Measurements from ENCODE around the gene CACNA2D1. TPM values are rescaled to one million over a fixed set of nuclear protein-coding genes. Genes with fewer than 3 reads are reported as not detected.

CACNA2D1 gene
- total RNA-seq, 4 donors from 2014 or later = 0.30 to 12.8 (median 2.4) TPM

DNA sequence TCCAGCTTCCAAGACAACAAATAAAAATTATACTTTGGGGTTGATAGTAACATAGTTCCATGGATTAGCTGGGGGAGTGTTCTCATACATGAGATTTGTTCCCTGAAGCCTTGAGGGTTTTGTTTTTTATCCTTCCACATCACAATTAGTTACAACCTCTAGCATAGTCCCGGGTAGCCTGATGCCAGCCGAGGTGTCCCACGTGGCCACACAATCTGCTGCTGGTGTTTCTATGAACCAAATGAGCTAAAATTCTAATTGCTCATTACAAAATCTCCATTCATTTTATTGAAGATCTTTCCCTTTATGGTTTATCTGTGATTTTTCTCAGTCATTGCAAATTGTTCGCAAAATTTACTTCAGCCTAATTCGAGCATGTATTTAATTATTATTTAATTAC, 84.7 kb downstream of the CACNA2D1 start:
- H3K27me3 ChIP-seq = no peaks in the 10 kb centered on the region
- no peak for DNase-seq
- no peak overlapping the region for H3K4me3 ChIP-seq
- intact Hi-C loops (cut with DNase I) = no loop called here
- TF ChIP-seq POLR2A (IDR thresholded peaks at IDR 0.05) = no peak
- TF ChIP-seq, protein P1, sequence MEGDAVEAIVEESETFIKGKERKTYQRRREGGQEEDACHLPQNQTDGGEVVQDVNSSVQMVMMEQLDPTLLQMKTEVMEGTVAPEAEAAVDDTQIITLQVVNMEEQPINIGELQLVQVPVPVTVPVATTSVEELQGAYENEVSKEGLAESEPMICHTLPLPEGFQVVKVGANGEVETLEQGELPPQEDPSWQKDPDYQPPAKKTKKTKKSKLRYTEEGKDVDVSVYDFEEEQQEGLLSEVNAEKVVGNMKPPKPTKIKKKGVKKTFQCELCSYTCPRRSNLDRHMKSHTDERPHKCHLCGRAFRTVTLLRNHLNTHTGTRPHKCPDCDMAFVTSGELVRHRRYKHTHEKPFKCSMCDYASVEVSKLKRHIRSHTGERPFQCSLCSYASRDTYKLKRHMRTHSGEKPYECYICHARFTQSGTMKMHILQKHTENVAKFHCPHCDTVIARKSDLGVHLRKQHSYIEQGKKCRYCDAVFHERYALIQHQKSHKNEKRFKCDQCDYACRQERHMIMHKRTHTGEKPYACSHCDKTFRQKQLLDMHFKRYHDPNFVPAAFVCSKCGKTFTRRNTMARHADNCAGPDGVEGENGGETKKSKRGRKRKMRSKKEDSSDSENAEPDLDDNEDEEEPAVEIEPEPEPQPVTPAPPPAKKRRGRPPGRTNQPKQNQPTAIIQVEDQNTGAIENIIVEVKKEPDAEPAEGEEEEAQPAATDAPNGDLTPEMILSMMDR (IDR thresholded peaks at IDR 0.05) = no peak
- H3K4me1 ChIP-seq = no peaks in the 10 kb centered on the region
- no peaks in the 10 kb centered on the region for H3K9me3 ChIP-seq
- H3K36me3 ChIP-seq = no peaks in the 10 kb centered on the region
- 88% methylated on average over 5 of the region's 5 CpGs for WGBS, 2 donors
- H3K27ac ChIP-seq = no peak overlapping the region

DNA sequence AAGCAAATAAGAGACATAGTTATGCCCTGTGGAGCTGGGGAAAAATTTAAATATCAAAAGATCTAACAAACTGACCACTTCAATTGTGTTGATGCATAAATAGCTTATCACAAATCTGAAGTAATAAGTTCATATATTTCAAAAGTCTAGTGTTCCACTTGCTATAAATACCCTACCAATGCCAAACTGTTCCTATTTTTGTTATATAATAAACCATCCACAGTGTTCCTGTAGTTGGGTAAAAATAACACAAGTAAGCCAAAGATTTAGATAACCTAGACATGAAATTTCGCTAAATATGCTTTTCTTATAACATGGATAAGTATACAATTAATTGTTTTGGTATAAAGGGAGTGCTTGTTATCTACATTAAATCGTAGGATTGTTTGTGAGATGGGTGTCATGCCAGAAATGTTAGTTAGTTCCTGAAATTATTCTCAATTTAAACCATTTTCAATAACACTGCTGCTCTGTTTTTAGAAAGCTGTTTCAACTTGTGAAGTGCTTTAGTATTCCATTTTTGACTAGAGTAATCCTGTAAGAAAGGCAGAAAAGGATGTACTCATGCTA, 85.5 kb downstream of the CACNA2D1 start:
- intact Hi-C loops (cut with DNase I) = no loop called here
- no peak for DNase-seq
- no peaks in the 10 kb centered on the region for H3K36me3 ChIP-seq
- no peaks in the 10 kb centered on the region for H3K4me1 ChIP-seq
- H3K27me3 ChIP-seq = no peaks in the 10 kb centered on the region
- WGBS, 2 donors = 57 to 71% methylated on average over 2 of the region's 2 CpGs
- TF ChIP-seq, protein P1 (IDR thresholded peaks at IDR 0.05) = no peak
- no peak for TF ChIP-seq POLR2A (IDR thresholded peaks at IDR 0.05)
- no peaks in the 10 kb centered on the region for H3K9me3 ChIP-seq
- no peak overlapping the region for H3K27ac ChIP-seq
- no peak overlapping the region for H3K4me3 ChIP-seq

DNA sequence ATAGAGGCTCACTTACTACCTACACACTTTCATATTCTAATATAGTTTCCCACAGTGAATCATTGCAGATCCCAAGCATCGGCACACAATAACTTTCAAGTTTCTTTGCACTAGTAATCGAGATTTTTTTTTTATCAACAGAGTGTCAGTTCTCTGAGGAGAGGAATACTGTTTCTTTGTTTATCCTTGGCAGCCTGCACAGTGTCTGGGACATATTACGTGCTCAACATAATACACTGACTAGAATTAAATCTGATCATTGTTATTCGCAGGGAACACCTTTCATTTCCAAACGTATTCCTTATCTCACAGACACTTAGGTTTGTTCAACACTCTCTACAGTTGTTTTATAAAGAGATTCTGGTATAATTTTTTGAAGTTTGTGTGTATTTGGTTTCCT, 95.3 kb downstream of the CACNA2D1 start:
- Histone ChIP-seq H3K4me3 (no peak overlapping the region), H3K9me3 (no peaks in the 10 kb centered on the region), H3K27ac (no peak overlapping the region), H3K27me3 (no peaks in the 10 kb centered on the region), H3K36me3 (no peaks in the 10 kb centered on the region), H3K4me1 (no peaks in the 10 kb centered on the region)
- no peak for DNase-seq
- WGBS, 2 donors = 55 to 64% methylated on average over 5 of the region's 5 CpGs
- no peak for TF ChIP-seq POLR2A (IDR thresholded peaks at IDR 0.05)
- TF ChIP-seq, protein P1 (IDR thresholded peaks at IDR 0.05) = no peak
- intact Hi-C loops (cut with DNase I) = no loop called here

DNA sequence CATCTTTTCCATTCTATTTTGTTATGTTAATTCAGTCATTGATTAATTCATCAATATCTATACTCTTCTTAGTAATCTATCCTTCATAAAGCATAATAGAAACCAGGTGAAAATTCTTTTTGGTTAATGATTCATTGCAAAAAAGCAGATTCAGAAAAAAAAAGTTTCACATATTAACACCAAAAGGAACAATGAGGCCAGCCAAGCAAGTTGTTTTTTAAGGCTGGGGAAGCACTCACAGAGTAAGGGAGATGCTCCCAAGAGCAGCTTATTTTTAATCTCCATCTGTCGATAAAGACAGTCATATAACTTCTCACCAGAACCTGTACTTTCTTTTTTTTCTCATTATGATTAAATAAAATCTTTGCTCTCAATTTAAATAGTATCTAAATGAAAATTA, 95.8 kb downstream of the CACNA2D1 start:
- no peak overlapping the region for H3K27ac ChIP-seq
- H3K4me1 ChIP-seq = no peaks in the 10 kb centered on the region
- no peaks in the 10 kb centered on the region for H3K9me3 ChIP-seq
- 67 to 93% methylated on average over 1 of the region's 1 CpG for WGBS, 2 donors
- no peaks in the 10 kb centered on the region for H3K27me3 ChIP-seq
- DNase-seq = no peak
- intact Hi-C loops (cut with DNase I) = no loop called here
- H3K4me3 ChIP-seq = no peak overlapping the region
- no peak for TF ChIP-seq POLR2A (IDR thresholded peaks at IDR 0.05)
- H3K36me3 ChIP-seq = no peaks in the 10 kb centered on the region

DNA sequence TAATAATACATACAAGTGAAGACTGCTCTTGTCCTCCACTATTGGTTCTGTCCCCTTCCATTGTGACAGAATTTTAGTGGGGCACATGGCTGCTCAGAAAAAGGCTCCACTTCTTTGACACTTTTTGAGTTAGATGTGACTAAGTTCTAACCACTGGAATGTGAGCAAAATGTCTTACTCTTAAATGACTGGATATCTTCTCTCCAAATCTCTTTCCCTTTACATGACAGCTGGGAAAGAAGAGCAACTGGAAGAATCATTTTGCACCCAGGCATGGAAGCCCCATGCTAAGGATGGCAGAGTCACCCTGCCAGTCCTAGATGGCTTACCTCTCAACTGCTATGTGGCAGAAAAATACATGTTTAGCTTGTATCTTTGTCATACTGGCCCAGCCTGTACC, 97.7 kb downstream of the CACNA2D1 start:
- no peaks in the 10 kb centered on the region for H3K36me3 ChIP-seq
- TF ChIP-seq POLR2A (IDR thresholded peaks at IDR 0.05) = no peak
- TF ChIP-seq, protein P1 (IDR thresholded peaks at IDR 0.05) = no peak
- DNase-seq = no peak
- intact Hi-C loops (cut with DNase I) = no loop called here
- H3K27me3 ChIP-seq = no peaks in the 10 kb centered on the region
- H3K27ac ChIP-seq = no peak overlapping the region
- H3K9me3 ChIP-seq = no peaks in the 10 kb centered on the region
- no peak overlapping the region for H3K4me3 ChIP-seq
- no peaks in the 10 kb centered on the region for H3K4me1 ChIP-seq

DNA sequence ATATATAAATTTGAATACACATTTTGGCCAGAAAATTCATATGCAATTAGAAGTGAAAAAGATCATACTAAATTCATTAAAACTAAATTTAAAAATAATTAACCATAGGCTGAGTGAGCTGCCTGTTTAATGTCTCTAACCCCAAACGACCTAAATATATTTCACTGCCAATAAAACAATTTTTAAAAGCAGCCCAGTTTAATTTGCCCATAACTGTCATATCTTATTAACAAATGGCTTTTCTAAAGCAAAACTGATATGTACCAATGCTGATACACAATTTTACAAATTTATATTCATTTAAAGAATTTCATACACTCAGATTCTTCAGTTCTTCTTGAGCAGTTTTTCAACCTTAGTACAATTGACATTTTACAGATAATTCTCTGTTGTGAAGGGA, 99.9 kb downstream of the CACNA2D1 start:
- intact Hi-C loops (cut with DNase I) = no loop called here
- H3K4me1 ChIP-seq = no peaks in the 10 kb centered on the region
- no peaks in the 10 kb centered on the region for H3K27me3 ChIP-seq
- no peak for TF ChIP-seq POLR2A (IDR thresholded peaks at IDR 0.05)
- TF ChIP-seq, protein P1 (IDR thresholded peaks at IDR 0.05) = no peak
- no peaks in the 10 kb centered on the region for H3K9me3 ChIP-seq
- no peak for DNase-seq
- no peak overlapping the region for H3K27ac ChIP-seq
- H3K4me3 ChIP-seq = no peak overlapping the region
- WGBS, 2 donors = 42 to 46% methylated on average over 1 of the region's 1 CpG
- H3K36me3 ChIP-seq = no peaks in the 10 kb centered on the region
